SH-SY5Y (cell line): Measurements from ENCODE around the gene SAFB2.

Source experiments
- GATA2 ChIP-seq: IDR thresholded peaks from 2 replicates; pipeline ENCODE4 v1.6.1; 2011; ENCODE audit warnings: mild to moderate bottlenecking, low read depth, low read length
- GATA3 ChIP-seq: IDR thresholded peaks from 2 replicates; pipeline ENCODE4 v1.6.1; 2011; ENCODE audit warnings: low read depth, mild to moderate bottlenecking, low read length, moderate library complexity

SAFB2 gene

DNA sequence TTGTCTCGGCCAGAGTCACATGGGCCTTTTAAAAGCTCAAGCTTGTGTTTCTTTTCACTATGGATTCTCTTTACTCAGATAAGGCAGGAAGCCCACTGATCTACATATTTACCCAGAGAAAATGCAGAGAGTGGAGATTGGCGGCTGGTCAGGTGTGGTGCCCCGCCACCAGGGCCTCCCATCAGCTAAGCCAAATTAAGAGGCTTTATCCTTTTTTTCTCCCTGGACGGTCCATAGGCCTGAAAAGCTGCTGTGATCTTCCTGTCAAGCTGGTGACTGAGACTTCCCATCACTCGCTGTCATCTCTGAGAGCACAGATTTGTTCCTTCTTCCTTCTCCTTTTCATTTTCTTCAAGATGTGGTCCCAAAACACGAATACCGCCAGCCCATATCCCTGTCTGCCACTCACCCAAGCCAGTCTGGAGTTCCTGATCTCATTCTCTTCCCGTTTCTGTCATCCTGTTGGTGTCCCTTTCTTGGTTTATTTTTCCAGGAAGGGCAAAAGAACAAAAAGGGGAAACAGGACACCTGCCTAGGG is 2.2 kb upstream of the SAFB2 start:
- TF ChIP-seq GATA2 (no peak), GATA3 (no peak)

DNA sequence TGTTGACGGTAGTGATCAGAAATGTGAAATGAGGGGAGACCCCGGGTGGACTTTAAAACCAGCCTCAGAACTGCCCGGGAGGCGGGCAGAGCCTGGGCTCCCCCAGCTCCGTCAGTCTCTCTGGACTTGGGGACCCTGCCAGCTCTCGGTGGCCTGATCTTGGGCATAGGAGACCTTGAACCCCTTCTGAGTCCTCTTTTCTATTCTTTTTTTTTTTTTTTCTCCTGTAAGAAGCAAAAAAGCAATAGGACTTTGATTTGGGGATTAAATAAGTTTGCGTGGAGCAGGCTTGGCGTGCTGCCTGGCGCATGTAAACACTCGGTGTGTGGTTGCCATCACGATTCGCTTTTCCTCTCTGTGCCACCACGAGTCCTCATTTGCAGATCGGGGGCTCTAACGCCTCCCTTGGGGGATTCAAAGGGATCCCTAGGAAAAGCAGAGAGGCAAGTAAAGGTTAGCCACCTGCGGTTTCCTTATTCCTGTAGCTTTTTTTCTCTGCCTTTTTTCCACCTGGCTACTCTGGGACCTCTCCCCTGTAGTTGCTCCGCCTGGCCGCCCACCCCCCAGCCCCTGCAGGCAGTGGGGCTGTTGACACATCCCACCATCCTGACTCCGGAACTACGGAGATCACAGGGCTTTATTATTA is 1.6 kb upstream of the SAFB2 start:
- TF ChIP-seq GATA2, result no peak
- TF ChIP-seq GATA3, result no peak

DNA sequence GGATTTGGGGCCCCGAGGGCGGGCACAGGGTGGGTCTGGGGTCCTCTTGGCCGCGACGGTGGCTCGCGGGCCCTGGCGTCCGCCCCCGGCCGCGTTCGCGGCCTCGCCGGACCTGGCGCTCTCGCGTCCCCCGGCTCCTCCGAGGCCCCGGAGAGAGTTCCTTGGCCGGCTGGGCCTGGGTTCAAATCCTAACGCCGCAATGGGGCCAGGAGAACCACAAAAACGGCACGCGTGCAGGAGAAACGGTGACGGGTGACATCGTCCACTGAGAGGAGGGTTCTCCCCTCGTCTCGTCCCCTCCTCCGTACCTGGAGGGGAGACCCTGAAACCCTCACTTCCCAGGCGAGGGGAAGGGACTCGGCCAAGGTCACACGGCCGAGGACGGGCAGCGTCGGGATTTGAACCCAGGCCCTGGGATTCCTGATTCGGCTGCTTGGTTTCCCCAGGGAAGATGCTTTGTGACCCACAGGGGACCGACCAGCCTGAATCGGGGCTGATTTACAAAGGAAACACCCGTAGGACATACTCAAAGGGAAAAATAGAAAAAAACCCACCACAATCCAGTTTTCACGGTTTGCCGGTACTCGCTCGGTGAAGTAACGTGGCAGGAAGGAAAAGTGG is 931 bp upstream of the SAFB2 start:
- TF ChIP-seq GATA3 (no peak), GATA2 (no peak)

DNA sequence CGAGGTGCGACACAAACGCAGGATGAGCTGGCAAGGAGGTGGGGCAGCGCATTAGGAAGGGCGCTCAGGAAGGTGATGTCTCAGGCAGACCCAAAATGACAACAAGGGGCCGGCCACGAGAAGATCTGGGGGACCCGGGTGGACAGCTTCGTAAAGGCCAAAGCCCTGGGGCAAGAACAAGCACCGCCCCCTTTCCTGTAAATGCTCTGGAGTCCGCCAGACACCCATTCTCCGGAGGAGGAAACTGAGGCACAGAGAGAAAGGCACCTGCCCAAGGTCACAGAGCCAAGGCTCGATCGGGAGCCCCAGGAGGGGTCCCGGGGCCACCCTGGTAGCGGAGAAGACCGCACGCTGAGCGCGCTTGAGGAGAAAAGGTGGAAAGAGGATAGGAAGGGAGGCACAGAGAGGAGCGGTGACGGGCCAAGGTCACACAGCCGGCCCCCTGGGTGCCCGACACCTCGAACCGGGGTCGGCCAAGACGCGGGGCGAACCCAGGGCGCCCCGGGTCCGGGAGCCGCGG is 571 bp downstream of the SAFB2 start:
- TF ChIP-seq GATA3, result no peak
- TF ChIP-seq GATA2, result no peak

DNA sequence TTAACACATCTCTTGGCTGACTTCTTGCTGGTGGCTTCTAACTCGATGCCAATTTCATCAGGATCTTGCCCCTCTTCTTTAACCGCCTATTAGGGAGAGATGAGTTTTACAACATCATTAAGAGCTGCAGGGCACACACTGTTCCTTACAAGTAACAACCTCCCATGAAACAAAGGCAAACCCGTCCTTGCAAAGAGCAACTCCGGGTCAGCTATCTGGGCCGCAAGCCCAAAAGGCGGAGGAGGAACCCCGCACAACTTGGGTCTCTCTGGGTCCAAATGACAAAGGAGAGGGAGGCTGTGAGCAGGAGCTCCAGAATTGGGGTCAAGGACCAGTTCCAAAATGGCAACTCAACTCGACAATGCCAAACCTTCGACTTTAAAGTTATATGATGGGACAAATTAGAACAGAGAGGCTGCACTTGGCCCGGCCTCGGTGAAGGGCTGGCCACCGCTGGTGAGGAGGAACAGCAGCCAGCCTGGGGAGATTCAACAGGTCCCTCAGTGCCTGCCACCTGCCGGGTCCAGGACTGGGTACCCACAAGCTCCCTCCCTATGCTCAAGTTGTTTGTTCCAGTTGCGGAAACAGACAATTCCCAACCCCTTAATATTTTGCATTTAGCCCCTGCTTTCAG is 1.1 kb downstream of the SAFB2 start:
- TF ChIP-seq GATA3 (no peak), GATA2 (no peak)

DNA sequence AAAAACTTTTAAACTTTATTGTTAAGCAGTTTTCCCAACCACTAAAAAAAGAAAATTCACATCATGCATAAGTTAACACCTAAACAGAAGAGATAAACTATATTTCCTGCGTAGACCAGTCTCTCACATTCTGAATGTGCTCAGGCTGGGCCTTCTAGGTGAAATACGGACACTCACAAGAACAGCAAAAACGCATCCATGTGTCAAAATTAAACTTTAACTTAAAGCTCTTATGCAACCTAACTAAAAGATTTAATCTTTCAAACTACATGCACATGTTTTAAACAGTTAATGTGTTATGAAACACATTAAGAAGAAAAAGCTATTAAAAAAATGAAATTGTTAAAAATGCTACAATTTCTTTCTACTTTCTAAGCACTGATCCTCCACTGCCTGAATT is 2.6 kb downstream of the SAFB2 start:
- TF ChIP-seq GATA2, result no peak
- no peak for TF ChIP-seq GATA3

DNA sequence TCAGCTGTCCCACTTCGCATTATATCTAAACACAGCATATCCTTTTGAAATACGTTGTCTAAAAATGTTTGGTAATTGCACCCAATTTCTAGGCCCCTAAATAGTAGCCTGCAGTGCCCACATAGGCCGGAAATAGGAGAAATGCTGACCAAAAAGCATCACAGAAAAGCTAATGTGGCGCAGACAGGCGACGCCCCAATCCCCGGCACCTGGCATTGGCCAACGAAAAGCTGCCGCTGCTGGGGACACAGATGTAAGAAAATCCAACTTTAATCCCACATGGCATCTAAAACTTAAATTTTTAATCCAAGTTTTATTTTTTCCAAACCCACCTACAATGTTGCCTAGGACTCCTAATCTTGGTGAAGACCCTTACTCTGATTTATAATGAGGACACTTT is 4.0 kb downstream of the SAFB2 start:
- TF ChIP-seq GATA3 (no peak), GATA2 (no peak)

DNA sequence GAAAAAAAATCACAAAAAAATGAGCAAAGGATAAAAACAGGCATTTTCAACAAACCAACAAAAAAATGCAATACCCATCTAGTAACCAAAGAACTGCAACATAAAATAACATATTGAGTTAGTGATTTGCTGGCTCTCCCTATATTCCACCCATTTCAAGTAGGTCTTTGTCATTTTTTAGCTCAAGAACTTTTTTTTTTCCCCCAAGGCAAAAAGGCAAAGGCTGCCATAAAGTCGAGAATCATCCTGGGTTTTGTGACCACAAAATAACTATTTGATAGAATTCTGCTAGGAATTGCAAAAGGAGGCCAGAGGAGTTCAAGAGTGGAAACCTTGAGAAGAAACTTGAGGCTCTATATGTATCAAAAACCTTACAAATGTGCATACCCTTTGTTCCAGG is 5.5 kb downstream of the SAFB2 start:
- TF ChIP-seq GATA2, result no peak
- no peak for TF ChIP-seq GATA3

DNA sequence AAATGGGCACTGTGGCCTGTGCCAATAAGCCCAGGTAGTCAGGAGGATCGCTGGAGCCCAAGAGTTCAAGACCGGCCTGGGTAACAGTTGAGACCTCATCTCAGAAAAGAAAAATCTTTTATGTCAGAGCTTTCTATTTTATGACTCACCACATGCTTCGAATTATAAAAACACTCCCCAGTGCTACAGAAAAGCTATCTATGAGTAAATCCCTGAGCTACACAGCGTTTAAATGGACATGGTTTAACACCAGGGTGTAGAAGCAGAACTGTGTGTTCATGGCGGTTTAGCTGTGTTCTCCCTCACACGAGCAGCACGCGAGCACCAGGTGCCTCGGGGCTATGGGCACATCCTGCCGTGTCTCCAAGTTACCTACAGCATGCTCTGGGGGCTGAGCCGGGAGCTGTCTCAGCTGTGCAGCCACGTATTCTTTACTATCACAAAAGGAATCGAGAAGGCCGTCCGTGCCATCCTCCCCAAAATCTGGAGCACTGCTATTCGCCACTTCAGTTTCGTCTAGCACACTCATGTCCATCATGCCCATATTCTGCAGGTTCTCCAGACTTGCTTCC is 6.7 kb downstream of the SAFB2 start:
- no peak for TF ChIP-seq GATA3
- no peak for TF ChIP-seq GATA2

DNA sequence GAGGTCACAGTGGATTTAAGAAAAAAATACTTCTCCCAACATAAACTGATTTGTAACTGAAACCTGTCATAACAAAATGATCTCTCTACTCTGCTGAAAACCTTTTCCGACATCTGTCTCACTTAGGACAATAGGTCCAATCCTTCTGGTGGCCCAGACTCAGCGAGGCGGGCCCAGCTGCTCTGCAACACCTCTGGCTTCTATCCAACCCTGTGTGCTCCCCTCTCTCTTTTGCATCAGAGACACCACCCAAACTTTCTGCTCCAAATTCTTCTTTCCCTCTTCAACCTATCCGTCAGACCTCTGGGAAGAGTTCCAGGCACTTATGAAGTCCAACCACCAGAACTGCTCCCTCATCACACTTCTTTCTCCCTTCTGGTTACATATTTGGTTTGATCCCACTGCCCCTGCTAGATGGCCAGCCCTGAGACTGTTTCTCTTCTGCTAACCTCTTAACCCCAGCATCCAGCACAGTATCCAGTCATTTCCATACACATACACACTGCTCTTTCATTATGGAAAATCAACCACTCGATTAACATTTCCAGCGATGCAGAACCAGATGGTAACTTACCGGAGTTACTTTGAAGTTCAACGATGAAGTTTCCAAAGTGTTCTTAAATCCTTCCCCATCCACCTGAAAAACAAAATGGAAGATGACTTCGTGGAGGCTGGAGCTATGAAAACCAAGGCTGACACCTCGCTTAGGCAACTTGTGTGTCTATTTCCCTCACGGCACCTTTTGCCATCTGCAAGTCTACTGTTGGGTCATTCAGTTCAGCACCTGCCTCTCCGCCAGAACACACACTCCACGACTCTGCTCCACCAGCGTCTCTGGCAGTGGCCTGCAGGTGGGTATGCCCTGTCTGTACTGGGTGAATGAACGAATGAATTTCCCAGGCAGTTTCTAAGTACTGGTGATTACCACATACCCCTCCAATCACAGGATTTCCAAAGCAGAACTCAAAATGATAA is 9.4 kb downstream of the SAFB2 start:
- TF ChIP-seq GATA2 (no peak), GATA3 (no peak)

DNA sequence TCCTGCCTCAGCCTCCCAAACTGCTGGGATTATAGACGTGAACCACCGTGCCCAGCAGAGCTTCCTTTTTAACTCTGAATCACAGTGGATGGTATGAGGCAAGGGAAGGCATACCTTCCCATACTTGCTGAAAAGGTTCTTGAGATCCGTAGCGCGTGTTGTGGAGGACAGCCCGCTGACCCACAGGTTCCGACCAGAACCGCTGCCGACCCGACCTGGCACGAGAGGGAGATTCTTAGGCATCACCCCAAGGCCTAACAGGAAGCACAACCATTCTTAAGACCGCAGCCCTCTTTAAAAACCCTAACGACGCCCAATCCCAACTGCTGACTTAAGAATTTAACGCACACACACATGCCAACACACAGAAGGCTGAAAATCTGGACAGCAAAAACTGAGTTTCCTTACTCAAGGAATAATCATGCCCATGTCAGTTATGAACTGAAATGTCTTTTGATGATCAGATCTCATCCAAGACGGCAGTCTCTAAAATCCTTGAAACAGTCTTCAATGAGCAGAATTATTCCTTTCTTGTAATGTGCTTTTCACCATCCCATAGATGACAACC is 12.6 kb downstream of the SAFB2 start:
- TF ChIP-seq GATA3 (no peak), GATA2 (no peak)

DNA sequence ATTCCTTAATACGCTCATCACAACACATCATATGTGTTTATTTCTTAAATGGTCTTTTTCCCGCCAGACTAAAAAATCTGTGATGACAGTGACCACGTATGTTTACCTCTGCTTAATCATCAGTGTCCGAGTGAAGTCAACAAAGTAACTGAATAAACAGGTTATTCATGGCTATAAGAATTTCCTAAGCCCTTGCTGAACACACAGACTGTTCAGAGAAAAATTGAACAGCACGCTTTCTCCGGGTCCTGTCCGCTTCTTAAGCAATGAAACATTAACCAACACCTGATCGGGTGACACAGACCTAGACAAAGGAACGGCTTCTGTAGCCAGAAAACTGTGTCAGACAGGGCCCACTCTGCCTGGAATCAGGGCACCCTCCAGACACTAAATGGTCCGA is 14.3 kb downstream of the SAFB2 start:
- TF ChIP-seq GATA2, result no peak
- TF ChIP-seq GATA3, result no peak
